WTC11 (cell line): ENCODE measurements around the gene SAT1. TPM values are rescaled to one million over a fixed set of nuclear protein-coding genes. Genes with fewer than 3 reads are reported as not detected.

ENCODE experiments used
- ATAC-seq: fragments of 200-7000 bp; cut with Tn5 transposase; 2 replicates; pipeline ENCODE4 v1.10.0; 2021; ENCODE audit warnings: mild to moderate bottlenecking, moderate library complexity
- CTCF ChIA-PET: fragments of 300-600 bp; sonication (Branson Sonifier 250); formaldehyde crosslinking; loops from one replicate; lab custom pipeline; 2021; ENCODE audit warnings: antibody characterized with exemption; lab: Charles Lee
- POLR2A ChIA-PET: fragments of 350-600 bp; sonication (Branson Sonifier 250); formaldehyde crosslinking; loops from one replicate; lab custom pipeline; 2021; ENCODE audit warnings: antibody characterized with exemption; lab: Charles Lee
- DNase-seq: peaks from one replicate; pipeline ENCODE4 v3.0.0; 2021; ENCODE audit warnings: low spot score
- H3K27ac Mint-ChIP-seq: 2 replicates; pipeline ENCODE4 v1.8.0; 2021; ENCODE audit warnings: mixed read lengths
- H3K27me3 Mint-ChIP-seq: 2 replicates; pipeline ENCODE4 v1.8.0; 2021; ENCODE audit warnings: low read depth, mild to moderate bottlenecking, moderate library complexity, mixed read lengths
- H3K36me3 Mint-ChIP-seq: 2 replicates; pipeline ENCODE4 v1.8.0; 2021; ENCODE audit warnings: mixed read lengths
- H3K4me1 Mint-ChIP-seq: 2 replicates; pipeline ENCODE4 v1.8.0; 2022; ENCODE audit warnings: mixed read lengths
- H3K4me3 Mint-ChIP-seq: 2 replicates; pipeline ENCODE4 v1.8.0; 2021; ENCODE audit warnings: mild to moderate bottlenecking, moderate library complexity, mixed read lengths
- H3K9me3 Mint-ChIP-seq: 2 replicates; pipeline ENCODE4 v1.8.0; 2021; ENCODE audit warnings: mixed read lengths
- ATF1 ChIP-seq: sonication (generic); formaldehyde crosslinking; IDR thresholded peaks from 2 replicates; pipeline ENCODE4 v1.8.1; 2023; ENCODE audit warnings: mild to moderate bottlenecking, moderate library complexity, missing genetic modification reagents
- ESRRA ChIP-seq: sonication (generic); formaldehyde crosslinking; IDR thresholded peaks from 2 replicates; pipeline ENCODE4 v1.8.1; 2022; ENCODE audit warnings: mild to moderate bottlenecking, missing genetic modification reagents, borderline replicate concordance
- GABPB1 ChIP-seq: sonication (generic); formaldehyde crosslinking; IDR thresholded peaks from 2 replicates; pipeline ENCODE4 v1.8.1; 2023; ENCODE audit warnings: mild to moderate bottlenecking, missing genetic modification reagents
- GRHL2 ChIP-seq: fragments of 250-450 bp; sonication (Bioruptor Pico); IDR thresholded peaks from 2 replicates; pipeline ENCODE4 v1.8.0; 2022; ENCODE audit warnings: mild to moderate bottlenecking, moderate library complexity; ENCODE audit not compliant: insufficient replicate concordance, severe bottlenecking
- MXD4 ChIP-seq: fragments of 250-450 bp; sonication (Bioruptor Pico); IDR thresholded peaks from 2 replicates; pipeline ENCODE4 v1.8.0; 2021; ENCODE audit warnings: mild to moderate bottlenecking, moderate library complexity, borderline replicate concordance
- NFYB ChIP-seq: sonication (generic); formaldehyde crosslinking; conservative IDR thresholded peaks from 2 replicates; pipeline ENCODE4 v1.8.0; 2022; ENCODE audit warnings: low read depth, missing genetic modification reagents
- PRRX2 ChIP-seq: fragments of 250-450 bp; sonication (Bioruptor Pico); IDR thresholded peaks from 2 replicates; pipeline ENCODE4 v1.8.0; 2021; ENCODE audit warnings: mild to moderate bottlenecking
- SOX15 ChIP-seq: fragments of 250-450 bp; sonication (Bioruptor Pico); IDR thresholded peaks from 2 replicates; pipeline ENCODE4 v1.9.0; 2021; ENCODE audit warnings: mild to moderate bottlenecking
- ZBTB21 ChIP-seq: sonication (generic); formaldehyde crosslinking; IDR thresholded peaks from 2 replicates; pipeline ENCODE4 v1.8.1; 2023; ENCODE audit warnings: mild to moderate bottlenecking, missing genetic modification reagents, borderline replicate concordance
- ZNF263 ChIP-seq: sonication (generic); formaldehyde crosslinking; IDR thresholded peaks from 2 replicates; pipeline ENCODE4 v1.8.1; 2022; ENCODE audit warnings: low read depth, mild to moderate bottlenecking, moderate library complexity, missing genetic modification reagents
- total RNA-seq: library from RNA; stranded (reverse); gene quantifications from 3 replicates; pipeline ENCODE4 v1.2.3, GENCODE V29; 2021
- TF ChIP-seq, protein P1 (sequence below): sonication (generic); formaldehyde crosslinking; conservative IDR thresholded peaks from 2 replicates; pipeline ENCODE4 v1.8.1; 2022; ENCODE audit warnings: mild to moderate bottlenecking, missing genetic modification reagents
- TF ChIP-seq, protein P2 (sequence below): fragments of 250-450 bp; sonication (Bioruptor Pico); IDR thresholded peaks from 2 replicates; pipeline ENCODE4 v1.9.0; 2021; ENCODE audit warnings: mild to moderate bottlenecking, borderline replicate concordance
- TF ChIP-seq, protein P3 (sequence below): sonication (generic); formaldehyde crosslinking; IDR thresholded peaks from 2 replicates; pipeline ENCODE4 v1.8.1; 2023; ENCODE audit warnings: mild to moderate bottlenecking, missing genetic modification reagents, borderline replicate concordance
- TF ChIP-seq, protein P4 (sequence below): sonication (generic); formaldehyde crosslinking; IDR thresholded peaks from 2 replicates; pipeline ENCODE4 v1.8.1; 2023; ENCODE audit warnings: mild to moderate bottlenecking, missing genetic modification reagents, moderate library complexity
- TF ChIP-seq, protein P5 (sequence below): sonication (generic); formaldehyde crosslinking; IDR thresholded peaks from 2 replicates; pipeline ENCODE4 v1.8.1; 2022; ENCODE audit warnings: mild to moderate bottlenecking, missing genetic modification reagents, moderate library complexity, borderline replicate concordance
- TF ChIP-seq, protein P6 (sequence below): fragments of 250-450 bp; sonication (Bioruptor Pico); conservative IDR thresholded peaks from 2 replicates; pipeline ENCODE4 v1.9.0; 2021; ENCODE audit warnings: mild to moderate bottlenecking
- TF ChIP-seq, protein P7 (sequence below): sonication (generic); formaldehyde crosslinking; IDR thresholded peaks from 2 replicates; pipeline ENCODE4 v1.8.1; 2023; ENCODE audit warnings: mild to moderate bottlenecking, missing genetic modification reagents

SAT1 gene
- total RNA-seq, 1 experiment from 2014 or later: 70.7 TPM

DNA sequence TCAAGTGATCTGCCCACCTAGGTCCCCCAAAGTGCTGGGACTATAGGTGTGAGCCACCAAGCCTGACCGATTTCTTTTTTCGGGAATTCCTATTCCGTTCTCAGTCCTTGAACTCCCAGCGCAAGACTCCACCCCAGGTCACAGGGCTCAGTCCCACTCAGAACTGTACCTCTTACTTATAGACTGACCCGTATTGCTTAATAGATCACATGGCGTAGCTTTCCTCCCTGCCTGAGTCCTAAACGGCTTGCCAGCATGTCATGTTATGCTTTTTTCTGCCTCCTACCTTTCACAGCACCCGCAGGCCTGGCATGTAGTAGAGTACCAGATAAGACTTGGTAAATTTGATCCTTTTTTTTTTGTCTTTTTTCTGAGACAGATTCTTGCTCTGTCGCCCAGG is 22.4 kb downstream of the SAT1 start:
- CTCF ChIA-PET: no interaction called here
- Mint-ChIP-seq H3K9me3 (no peaks in the 10 kb centered on the region), H3K27me3 (no peaks in the 10 kb centered on the region), H3K4me1 (peaks cover 14% of the 10 kb centered on the region), H3K36me3 (no peaks in the 10 kb centered on the region), H3K4me3 (no peak overlapping the region), H3K27ac (no peak overlapping the region)
- TF ChIP-seq GABPB1 (CRISPR knock-in tag): no peak
- DNase-seq (no peak), ATAC-seq (no peak)
- POLR2A ChIA-PET: no interaction called here

DNA sequence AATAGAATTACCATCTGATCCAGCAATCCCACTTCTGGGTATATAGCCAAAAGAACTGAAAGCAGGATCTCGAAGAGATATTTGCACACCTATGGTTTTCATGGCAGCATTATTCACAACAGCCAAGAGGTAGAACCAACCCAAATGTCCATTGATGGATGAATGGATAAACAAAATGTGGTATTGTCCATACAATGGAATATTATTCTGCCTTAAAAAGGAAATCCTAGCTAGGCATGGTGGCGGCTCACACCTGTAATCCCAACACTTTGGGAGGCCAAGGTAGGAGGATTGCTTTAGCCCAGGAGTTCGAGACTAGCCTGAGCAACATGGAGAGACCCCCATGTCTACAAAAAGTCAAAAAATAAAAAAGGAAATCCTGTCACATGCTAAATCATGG is 27.3 kb downstream of the SAT1 start:
- H3K9me3 Mint-ChIP-seq: no peaks in the 10 kb centered on the region
- no peak for DNase-seq
- no peak overlapping the region for H3K27ac Mint-ChIP-seq
- ChIA-PET POLR2A (no interaction called here), CTCF (no interaction called here)
- H3K36me3 Mint-ChIP-seq: no peaks in the 10 kb centered on the region
- no peak overlapping the region for H3K4me3 Mint-ChIP-seq
- ATAC-seq: no peak
- no peaks in the 10 kb centered on the region for H3K27me3 Mint-ChIP-seq
- peaks cover 18% of the 10 kb centered on the region for H3K4me1 Mint-ChIP-seq
- no peak for TF ChIP-seq ZBTB21
- TF ChIP-seq, protein P1, sequence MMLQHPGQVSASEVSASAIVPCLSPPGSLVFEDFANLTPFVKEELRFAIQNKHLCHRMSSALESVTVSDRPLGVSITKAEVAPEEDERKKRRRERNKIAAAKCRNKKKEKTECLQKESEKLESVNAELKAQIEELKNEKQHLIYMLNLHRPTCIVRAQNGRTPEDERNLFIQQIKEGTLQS (CRISPR knock-in tag): no peak
- TF ChIP-seq ESRRA: no peak
- TF ChIP-seq, protein P2, sequence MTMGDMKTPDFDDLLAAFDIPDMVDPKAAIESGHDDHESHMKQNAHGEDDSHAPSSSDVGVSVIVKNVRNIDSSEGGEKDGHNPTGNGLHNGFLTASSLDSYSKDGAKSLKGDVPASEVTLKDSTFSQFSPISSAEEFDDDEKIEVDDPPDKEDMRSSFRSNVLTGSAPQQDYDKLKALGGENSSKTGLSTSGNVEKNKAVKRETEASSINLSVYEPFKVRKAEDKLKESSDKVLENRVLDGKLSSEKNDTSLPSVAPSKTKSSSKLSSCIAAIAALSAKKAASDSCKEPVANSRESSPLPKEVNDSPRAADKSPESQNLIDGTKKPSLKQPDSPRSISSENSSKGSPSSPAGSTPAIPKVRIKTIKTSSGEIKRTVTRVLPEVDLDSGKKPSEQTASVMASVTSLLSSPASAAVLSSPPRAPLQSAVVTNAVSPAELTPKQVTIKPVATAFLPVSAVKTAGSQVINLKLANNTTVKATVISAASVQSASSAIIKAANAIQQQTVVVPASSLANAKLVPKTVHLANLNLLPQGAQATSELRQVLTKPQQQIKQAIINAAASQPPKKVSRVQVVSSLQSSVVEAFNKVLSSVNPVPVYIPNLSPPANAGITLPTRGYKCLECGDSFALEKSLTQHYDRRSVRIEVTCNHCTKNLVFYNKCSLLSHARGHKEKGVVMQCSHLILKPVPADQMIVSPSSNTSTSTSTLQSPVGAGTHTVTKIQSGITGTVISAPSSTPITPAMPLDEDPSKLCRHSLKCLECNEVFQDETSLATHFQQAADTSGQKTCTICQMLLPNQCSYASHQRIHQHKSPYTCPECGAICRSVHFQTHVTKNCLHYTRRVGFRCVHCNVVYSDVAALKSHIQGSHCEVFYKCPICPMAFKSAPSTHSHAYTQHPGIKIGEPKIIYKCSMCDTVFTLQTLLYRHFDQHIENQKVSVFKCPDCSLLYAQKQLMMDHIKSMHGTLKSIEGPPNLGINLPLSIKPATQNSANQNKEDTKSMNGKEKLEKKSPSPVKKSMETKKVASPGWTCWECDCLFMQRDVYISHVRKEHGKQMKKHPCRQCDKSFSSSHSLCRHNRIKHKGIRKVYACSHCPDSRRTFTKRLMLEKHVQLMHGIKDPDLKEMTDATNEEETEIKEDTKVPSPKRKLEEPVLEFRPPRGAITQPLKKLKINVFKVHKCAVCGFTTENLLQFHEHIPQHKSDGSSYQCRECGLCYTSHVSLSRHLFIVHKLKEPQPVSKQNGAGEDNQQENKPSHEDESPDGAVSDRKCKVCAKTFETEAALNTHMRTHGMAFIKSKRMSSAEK (CRISPR knock-in tag): no peak
- TF ChIP-seq GRHL2: no peak
- TF ChIP-seq NFYB (CRISPR knock-in tag): no peak
- TF ChIP-seq, protein P3, sequence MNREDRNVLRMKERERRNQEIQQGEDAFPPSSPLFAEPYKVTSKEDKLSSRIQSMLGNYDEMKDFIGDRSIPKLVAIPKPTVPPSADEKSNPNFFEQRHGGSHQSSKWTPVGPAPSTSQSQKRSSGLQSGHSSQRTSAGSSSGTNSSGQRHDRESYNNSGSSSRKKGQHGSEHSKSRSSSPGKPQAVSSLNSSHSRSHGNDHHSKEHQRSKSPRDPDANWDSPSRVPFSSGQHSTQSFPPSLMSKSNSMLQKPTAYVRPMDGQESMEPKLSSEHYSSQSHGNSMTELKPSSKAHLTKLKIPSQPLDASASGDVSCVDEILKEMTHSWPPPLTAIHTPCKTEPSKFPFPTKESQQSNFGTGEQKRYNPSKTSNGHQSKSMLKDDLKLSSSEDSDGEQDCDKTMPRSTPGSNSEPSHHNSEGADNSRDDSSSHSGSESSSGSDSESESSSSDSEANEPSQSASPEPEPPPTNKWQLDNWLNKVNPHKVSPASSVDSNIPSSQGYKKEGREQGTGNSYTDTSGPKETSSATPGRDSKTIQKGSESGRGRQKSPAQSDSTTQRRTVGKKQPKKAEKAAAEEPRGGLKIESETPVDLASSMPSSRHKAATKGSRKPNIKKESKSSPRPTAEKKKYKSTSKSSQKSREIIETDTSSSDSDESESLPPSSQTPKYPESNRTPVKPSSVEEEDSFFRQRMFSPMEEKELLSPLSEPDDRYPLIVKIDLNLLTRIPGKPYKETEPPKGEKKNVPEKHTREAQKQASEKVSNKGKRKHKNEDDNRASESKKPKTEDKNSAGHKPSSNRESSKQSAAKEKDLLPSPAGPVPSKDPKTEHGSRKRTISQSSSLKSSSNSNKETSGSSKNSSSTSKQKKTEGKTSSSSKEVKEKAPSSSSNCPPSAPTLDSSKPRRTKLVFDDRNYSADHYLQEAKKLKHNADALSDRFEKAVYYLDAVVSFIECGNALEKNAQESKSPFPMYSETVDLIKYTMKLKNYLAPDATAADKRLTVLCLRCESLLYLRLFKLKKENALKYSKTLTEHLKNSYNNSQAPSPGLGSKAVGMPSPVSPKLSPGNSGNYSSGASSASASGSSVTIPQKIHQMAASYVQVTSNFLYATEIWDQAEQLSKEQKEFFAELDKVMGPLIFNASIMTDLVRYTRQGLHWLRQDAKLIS (CRISPR knock-in tag): no peak
- TF ChIP-seq, protein P4, sequence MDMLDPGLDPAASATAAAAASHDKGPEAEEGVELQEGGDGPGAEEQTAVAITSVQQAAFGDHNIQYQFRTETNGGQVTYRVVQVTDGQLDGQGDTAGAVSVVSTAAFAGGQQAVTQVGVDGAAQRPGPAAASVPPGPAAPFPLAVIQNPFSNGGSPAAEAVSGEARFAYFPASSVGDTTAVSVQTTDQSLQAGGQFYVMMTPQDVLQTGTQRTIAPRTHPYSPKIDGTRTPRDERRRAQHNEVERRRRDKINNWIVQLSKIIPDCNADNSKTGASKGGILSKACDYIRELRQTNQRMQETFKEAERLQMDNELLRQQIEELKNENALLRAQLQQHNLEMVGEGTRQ (CRISPR knock-in tag): no peak
- TF ChIP-seq, protein P5, sequence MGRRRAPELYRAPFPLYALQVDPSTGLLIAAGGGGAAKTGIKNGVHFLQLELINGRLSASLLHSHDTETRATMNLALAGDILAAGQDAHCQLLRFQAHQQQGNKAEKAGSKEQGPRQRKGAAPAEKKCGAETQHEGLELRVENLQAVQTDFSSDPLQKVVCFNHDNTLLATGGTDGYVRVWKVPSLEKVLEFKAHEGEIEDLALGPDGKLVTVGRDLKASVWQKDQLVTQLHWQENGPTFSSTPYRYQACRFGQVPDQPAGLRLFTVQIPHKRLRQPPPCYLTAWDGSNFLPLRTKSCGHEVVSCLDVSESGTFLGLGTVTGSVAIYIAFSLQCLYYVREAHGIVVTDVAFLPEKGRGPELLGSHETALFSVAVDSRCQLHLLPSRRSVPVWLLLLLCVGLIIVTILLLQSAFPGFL: no peak
- TF ChIP-seq, protein P6, sequence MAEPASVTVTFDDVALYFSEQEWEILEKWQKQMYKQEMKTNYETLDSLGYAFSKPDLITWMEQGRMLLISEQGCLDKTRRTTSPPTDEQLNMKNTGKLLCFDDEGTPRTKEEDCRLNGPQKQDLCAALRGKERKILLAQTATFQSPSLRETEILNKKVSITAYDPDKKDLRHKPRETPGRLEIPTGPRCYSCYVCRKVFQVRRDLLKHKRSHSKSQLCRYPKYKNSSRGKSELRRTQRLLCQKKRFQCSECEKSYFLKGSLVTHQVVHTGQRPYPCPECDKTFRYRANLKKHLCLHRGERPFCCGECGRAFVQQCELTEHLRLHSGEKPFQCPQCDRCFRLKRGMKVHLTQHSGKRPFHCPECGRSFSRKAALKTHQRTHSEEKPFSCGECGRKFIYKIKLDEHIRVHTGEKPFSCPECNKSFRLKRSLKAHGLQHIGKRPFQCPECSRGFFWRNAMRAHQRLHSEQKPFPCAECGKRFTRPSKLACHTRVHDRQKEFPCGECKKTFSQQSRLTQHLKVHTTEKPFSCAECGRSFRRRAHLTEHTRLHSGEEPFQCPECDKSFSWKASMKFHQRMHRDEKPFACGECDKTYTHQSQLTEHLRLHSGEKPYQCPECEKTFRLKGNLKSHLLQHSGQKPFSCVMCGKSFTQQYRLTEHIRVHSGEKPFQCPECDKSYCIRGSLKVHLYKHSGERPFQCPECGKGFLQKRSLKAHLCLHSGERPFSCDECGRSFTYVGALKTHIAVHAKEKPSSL (CRISPR knock-in tag): no peak
- no peak for TF ChIP-seq ATF1
- TF ChIP-seq MXD4 (CRISPR knock-in tag): no peak
- TF ChIP-seq PRRX2 (CRISPR knock-in tag): no peak
- TF ChIP-seq SOX15 (CRISPR knock-in tag): no peak
- TF ChIP-seq, protein P7, sequence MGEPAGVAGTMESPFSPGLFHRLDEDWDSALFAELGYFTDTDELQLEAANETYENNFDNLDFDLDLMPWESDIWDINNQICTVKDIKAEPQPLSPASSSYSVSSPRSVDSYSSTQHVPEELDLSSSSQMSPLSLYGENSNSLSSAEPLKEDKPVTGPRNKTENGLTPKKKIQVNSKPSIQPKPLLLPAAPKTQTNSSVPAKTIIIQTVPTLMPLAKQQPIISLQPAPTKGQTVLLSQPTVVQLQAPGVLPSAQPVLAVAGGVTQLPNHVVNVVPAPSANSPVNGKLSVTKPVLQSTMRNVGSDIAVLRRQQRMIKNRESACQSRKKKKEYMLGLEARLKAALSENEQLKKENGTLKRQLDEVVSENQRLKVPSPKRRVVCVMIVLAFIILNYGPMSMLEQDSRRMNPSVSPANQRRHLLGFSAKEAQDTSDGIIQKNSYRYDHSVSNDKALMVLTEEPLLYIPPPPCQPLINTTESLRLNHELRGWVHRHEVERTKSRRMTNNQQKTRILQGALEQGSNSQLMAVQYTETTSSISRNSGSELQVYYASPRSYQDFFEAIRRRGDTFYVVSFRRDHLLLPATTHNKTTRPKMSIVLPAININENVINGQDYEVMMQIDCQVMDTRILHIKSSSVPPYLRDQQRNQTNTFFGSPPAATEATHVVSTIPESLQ: no peak
- TF ChIP-seq ZNF263 (CRISPR knock-in tag): no peak
